HFF-Myc (cell line): ENCODE results near the gene ACAN.

Experiments used
- DNase-seq: peaks from one replicate; pipeline ENCODE4 v3.0.0-alpha.2; 2011; ENCODE audit warnings: low read depth; ENCODE audit errors: extremely low read depth
- H3K4me3 ChIP-seq: replicated peaks from 2 replicates; pipeline ENCODE4 v1.5.1; 2011; ENCODE audit warnings: low read depth, mild to moderate bottlenecking, control low read depth, low read length
- TF ChIP-seq, protein P1 (sequence below): IDR thresholded peaks from 2 replicates; pipeline ENCODE4 v1.5.1; 2012; ENCODE audit warnings: mild to moderate bottlenecking, low read depth, low read length, control low read depth; ENCODE audit errors: missing control alignments

The ACAN gene

DNA sequence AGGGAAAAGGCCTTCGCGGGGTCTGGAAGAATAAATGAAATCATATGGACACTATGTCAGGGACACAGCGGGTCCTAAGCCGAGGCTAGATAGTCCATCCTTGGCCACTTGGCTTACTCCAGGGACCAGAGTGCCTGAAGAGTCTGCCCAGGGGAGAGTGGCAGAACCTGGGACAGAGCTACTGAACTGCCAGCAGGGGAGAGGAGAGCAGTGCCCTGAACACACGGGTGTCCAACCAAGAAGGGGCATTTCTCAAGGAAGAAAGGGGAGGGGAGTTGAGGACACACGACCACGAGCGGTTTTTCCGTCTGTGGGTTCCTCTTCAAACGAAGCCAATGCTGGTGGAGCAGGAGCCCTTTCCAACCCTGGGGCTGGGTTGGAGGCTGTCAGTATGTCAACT is 1.0 kb downstream of the ACAN start:
- no peak overlapping the region for H3K4me3 ChIP-seq
- TF ChIP-seq, protein P1, sequence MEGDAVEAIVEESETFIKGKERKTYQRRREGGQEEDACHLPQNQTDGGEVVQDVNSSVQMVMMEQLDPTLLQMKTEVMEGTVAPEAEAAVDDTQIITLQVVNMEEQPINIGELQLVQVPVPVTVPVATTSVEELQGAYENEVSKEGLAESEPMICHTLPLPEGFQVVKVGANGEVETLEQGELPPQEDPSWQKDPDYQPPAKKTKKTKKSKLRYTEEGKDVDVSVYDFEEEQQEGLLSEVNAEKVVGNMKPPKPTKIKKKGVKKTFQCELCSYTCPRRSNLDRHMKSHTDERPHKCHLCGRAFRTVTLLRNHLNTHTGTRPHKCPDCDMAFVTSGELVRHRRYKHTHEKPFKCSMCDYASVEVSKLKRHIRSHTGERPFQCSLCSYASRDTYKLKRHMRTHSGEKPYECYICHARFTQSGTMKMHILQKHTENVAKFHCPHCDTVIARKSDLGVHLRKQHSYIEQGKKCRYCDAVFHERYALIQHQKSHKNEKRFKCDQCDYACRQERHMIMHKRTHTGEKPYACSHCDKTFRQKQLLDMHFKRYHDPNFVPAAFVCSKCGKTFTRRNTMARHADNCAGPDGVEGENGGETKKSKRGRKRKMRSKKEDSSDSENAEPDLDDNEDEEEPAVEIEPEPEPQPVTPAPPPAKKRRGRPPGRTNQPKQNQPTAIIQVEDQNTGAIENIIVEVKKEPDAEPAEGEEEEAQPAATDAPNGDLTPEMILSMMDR = no peak
- DNase-seq = no peak

DNA sequence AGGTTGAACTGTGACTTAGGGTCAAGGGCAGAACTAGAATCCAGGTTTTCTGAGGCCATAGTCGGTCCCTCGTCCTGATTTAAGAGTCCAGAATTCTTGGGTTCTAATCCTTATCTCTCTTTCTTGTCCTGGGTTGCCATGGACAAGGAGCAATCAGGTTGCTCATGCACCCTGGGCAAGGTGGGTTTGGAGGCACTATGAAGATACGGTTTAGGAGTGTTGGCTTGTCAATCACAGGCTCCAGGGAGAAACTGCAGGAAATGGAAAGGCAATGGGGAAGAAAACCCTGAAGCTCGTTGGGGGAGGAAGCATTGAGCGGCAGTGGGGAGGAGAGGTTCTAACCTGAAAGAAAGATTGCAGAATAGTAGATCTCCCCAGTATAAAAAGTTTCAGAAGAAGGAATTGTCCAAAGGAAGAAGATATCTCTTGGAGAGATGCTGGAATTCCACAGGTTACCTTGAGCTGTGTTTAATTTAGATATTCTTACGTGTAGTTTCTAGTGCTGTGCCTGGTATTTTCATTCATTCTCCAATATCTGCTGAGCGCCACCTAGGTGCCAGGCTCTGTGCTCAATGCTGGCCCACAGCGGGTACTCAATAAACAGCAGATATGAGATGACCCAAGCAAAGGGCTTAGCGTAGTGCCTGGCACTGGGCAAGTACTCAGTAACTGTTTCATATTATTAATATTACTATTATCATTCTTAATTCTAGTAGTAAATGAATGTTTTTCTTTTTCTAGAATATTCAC is 2.0 kb downstream of the ACAN start:
- no peak for DNase-seq
- TF ChIP-seq, protein P1 = no peak
- H3K4me3 ChIP-seq = no peak overlapping the region

DNA sequence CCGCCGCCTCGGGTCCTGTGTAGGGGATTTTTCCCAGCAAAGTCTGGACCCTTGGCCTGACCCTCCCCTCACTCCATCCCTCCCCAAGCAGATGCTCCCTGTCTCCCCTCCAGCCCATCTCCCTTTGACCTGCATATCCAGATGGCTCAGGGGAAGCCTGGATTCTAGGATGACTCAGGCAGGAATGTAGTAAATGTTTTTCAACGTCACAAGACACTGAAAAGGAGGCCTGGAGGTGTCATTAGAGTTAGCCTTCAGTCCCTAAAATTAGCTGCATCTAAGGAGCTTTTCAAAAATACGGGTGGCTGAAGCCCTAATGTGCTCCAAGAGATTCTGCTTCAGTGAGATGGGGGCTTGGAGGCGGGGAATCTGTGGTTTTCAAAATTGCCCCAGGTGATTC is 7.2 kb downstream of the ACAN start:
- peak; percentile 3 for DNase-seq
- H3K4me3 ChIP-seq = no peak overlapping the region
- TF ChIP-seq, protein P1 = no peak

DNA sequence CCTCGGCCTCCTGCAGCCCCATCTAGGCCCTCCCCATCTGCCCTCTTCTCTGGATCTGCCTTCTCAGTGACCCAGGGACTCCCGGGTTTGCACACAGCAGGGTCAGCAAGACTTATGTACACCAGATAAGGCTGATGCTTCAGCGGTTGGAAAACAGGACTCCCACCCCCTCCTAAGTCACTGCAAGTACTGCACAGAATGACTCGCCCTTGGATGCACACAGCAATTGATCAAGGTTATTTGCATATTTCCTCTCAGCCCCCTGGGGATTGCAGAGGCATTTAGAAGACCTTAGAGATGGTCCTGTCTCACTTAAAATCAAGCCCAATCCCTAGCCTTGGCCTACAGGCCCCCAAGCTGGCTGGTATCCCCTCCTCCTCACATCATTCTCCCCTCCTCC is 8.9 kb downstream of the ACAN start:
- TF ChIP-seq, protein P1 = no peak
- no peak for DNase-seq
- H3K4me3 ChIP-seq = no peak overlapping the region

DNA sequence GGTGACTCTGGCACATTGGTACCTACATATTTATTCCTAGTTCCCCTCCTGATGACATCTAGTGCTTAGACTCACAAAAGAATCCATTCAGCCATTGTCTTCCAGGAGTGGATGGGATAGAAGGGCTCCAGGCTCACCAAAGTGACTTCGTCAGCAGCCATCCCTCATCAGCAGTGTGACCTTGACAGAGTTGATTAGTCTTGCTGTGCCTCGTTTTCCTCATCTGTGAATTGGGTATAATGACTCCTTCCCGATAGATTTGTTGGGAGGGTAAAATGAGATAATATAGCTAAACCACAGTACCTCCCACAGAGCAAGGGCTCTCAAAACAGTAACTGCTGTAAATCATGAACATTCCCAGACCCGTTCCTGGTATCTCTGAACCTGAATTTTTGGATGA is 10.7 kb downstream of the ACAN start:
- no peak overlapping the region for H3K4me3 ChIP-seq
- no peak for DNase-seq
- TF ChIP-seq, protein P1 = no peak

DNA sequence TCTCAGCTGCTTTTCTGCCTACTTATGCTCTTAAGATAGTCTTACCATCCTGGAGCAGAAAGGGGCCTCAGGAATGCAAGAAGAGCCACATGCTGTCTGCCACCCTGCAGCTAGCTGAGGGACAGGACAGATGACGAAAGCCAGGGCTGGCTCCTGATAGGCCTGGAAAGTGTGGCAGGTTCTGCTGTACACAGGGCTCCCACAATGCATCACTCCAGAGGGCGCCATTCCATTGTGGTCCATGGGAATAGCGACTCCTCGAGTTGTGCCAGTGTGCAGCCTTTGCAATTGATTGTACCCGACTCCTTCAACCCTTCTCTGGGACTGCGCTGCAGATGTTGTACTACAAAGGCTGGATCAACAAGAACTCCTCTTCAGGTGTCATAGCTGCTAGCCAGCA is 11.2 kb downstream of the ACAN start:
- TF ChIP-seq, protein P1 = no peak
- no peak overlapping the region for H3K4me3 ChIP-seq

DNA sequence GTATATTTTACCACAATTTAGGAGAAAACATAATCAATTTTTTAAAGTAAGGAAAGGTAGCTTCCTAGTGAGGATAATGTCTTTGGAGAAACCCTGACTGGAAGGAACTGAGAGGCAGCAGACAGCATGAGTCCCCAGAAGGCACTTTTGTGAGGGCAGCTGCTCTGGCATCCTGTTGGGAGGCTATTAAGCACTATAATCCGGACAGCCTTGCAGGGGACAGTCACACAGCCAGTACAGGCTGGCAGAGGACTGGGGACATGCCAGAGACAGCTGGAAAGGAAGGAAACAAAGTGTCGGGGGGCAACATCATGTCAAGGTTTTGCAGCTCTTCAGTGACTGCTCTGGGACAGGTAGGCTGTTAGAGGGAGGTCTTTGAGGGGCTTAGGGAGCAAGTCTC is 15.7 kb downstream of the ACAN start:
- DNase-seq = no peak
- TF ChIP-seq, protein P1 = no peak
- no peak overlapping the region for H3K4me3 ChIP-seq

More for the DNA sequence above, 11.2 kb downstream of the ACAN start:
- no peak for DNase-seq
